Germinal center (tissue), 1 donor: ENCODE results near the gene ADAMTS3.
"Not testable (repeated sequence)": the region's sequence is repeated elsewhere in the genome, so short reads cannot be mapped to it uniquely, and the experiment has no call there.

ENCODE experiments used
- DNase-seq: peaks from one replicate; pipeline ENCODE4 v3.0.0; 2012; ENCODE audit warnings: mixed read lengths, low spot score

Gene ADAMTS3

GRCh38 chr4:72552447-72552846, 16.6 kb downstream of the ADAMTS3 start:
- no peak for DNase-seq

- DNase-seq: no peak
Measured at GRCh38 chr4:72546456-72546855, 22.6 kb downstream of the ADAMTS3 start.

GRCh38 chr4:72540694-72541093, 28.3 kb downstream of the ADAMTS3 start:
- DNase-seq: not testable (repeated sequence)

- DNase-seq: no peak
Measured at GRCh38 chr4:72538006-72538405, 31.0 kb downstream of the ADAMTS3 start.

- no peak for DNase-seq
Measured at GRCh38 chr4:72536443-72536842, 32.6 kb downstream of the ADAMTS3 start.

- DNase-seq: no peak
Measured at GRCh38 chr4:72531768-72532290, 37.2 kb downstream of the ADAMTS3 start.

GRCh38 chr4:72531322-72531721, 37.7 kb downstream of the ADAMTS3 start:
- no peak for DNase-seq

GRCh38 chr4:72529148-72529822, 39.7 kb downstream of the ADAMTS3 start:
- no peak for DNase-seq

- DNase-seq: no peak
Measured at GRCh38 chr4:72527038-72527646, 41.9 kb downstream of the ADAMTS3 start.

- DNase-seq: no peak
Measured at GRCh38 chr4:72525938-72526337, 43.1 kb downstream of the ADAMTS3 start.

- no peak for DNase-seq
Measured at GRCh38 chr4:72522440-72522839, 46.6 kb downstream of the ADAMTS3 start.

- DNase-seq: no peak
Measured at GRCh38 chr4:72513227-72513626, 55.8 kb downstream of the ADAMTS3 start.

GRCh38 chr4:72507860-72508419, 61.1 kb downstream of the ADAMTS3 start:
- DNase-seq: no peak

GRCh38 chr4:72507167-72507566, 61.9 kb downstream of the ADAMTS3 start:
- DNase-seq: no peak

- peak; percentile 6 for DNase-seq
Measured at GRCh38 chr4:72505314-72505744, 63.7 kb downstream of the ADAMTS3 start.

GRCh38 chr4:72500214-72500613, 68.8 kb downstream of the ADAMTS3 start:
- DNase-seq: no peak

- DNase-seq: no peak
Measured at GRCh38 chr4:72496119-72496518, 72.9 kb downstream of the ADAMTS3 start.

GRCh38 chr4:72494156-72494555, 74.9 kb downstream of the ADAMTS3 start:
- no peak for DNase-seq

- no peak for DNase-seq
Measured at GRCh38 chr4:72489267-72489666, 79.8 kb downstream of the ADAMTS3 start.

GRCh38 chr4:72486991-72487390, 82.0 kb downstream of the ADAMTS3 start:
- no peak for DNase-seq

GRCh38 chr4:72484981-72485380, 84.0 kb downstream of the ADAMTS3 start:
- no peak for DNase-seq

- no peak for DNase-seq
Measured at GRCh38 chr4:72473434-72473900, 95.6 kb downstream of the ADAMTS3 start.

- no peak for DNase-seq
Measured at GRCh38 chr4:72471816-72472215, 97.2 kb downstream of the ADAMTS3 start.
